ENCODE measurements around the gene ALX3.
A peak's percentile ranks its signal among the peaks of the same experiment; 100 is the strongest.
"Not testable (repeated sequence)": the region's sequence is repeated elsewhere in the genome, so short reads cannot be mapped to it uniquely, and the experiment has no call there.

Gene ALX3

DNA sequence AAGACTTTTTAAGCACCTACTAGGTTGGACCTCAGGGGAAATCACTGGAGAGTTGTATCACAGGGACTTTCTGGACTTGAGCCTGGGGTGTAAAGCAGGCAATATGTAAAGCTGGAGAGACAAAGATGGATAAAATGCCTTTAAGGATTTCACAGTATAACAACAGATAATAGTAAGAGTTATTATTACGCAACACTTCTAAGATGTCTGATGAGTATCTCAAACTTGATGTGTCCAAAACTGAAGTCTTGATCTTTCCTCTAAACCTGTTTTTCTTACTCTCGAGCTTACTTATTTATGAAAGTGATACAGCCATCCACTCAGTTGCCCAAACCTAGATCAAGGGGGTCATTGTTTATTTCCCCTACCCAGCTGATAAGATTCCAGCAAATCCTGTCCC is 38.1 kb downstream of the ALX3 start:
- no peak overlapping the region for H3K27ac ChIP-seq (ENCODE audit: low read depth, low read length)
- peaks cover 15 to 19% of the 10 kb centered on the region in 2 donors for H3K4me1 ChIP-seq (ENCODE audit: control insufficient read depth in 1 of 2, insufficient read depth in 2 of 2, low read length in 2 of 2)
- no peak overlapping the region for H3K4me3 ChIP-seq (ENCODE audit: low read depth in 1 of 2, low read length in 2 of 2)
- H3K9me3 ChIP-seq (ENCODE audit: control insufficient read depth in 1 of 2, low read length in 2 of 2): no peaks in the 10 kb centered on the region
- no peak overlapping the region for H3K9ac ChIP-seq (ENCODE audit: low read depth in 1 of 2, low read length in 2 of 2)
- no peaks in the 10 kb centered on the region for H3K36me3 ChIP-seq (ENCODE audit: control insufficient read depth in 1 of 2, insufficient read depth in 2 of 2, low read length in 2 of 2)
- no peaks in the 10 kb centered on the region for H3K27me3 ChIP-seq (ENCODE audit: control insufficient read depth in 1 of 2, insufficient read depth in 2 of 2, low read length in 2 of 2)

DNA sequence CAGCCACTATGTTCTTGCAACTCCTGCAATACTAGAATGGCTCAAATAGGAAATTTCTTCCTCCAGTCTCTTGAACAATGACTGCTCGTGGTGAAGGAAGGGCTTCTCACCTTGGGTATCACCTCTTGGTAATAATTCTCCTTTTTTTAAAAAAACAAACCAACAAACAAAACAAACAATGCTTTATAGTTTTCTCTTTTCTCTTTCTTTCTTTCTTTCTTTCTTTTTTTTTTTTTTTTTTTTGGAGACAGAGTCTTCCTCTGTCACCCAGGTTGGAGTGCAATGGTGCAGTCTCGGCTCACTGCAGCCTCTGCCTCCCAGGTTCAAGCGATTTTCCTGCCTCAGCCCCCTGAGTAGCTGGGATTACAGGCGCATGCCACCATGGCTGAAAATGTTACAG is 39.8 kb downstream of the ALX3 start:
- peak overlapping the region; percentile 8 to 51 for H3K9ac ChIP-seq (ENCODE audit: low read depth in 1 of 2, low read length in 2 of 2)
- H3K36me3 ChIP-seq (ENCODE audit: control insufficient read depth in 1 of 2, insufficient read depth in 2 of 2, low read length in 2 of 2); H3K9me3 ChIP-seq (ENCODE audit: control insufficient read depth in 1 of 2, low read length in 2 of 2); H3K27me3 ChIP-seq (ENCODE audit: control insufficient read depth in 1 of 2, insufficient read depth in 2 of 2, low read length in 2 of 2); H3K27ac ChIP-seq (ENCODE audit: low read depth, low read length): not testable (repeated sequence)
- H3K4me1 ChIP-seq (ENCODE audit: control insufficient read depth in 1 of 2, insufficient read depth in 2 of 2, low read length in 2 of 2): peaks cover 11 to 12% of the 10 kb centered on the region in 2 donors
- H3K4me3 ChIP-seq (ENCODE audit: low read depth in 1 of 2, low read length in 2 of 2): peak overlapping the region; percentile 29 to 60

- Histone ChIP-seq H3K27ac (ENCODE audit: low read depth, low read length) (no peak overlapping the region), H3K4me3 (ENCODE audit: low read depth in 1 of 2, low read length in 2 of 2) (no peak overlapping the region), H3K9ac (ENCODE audit: low read depth in 1 of 2, low read length in 2 of 2) (no peak overlapping the region), H3K27me3 (ENCODE audit: control insufficient read depth in 1 of 2, insufficient read depth in 2 of 2, low read length in 2 of 2) (no peaks in the 10 kb centered on the region), H3K36me3 (ENCODE audit: control insufficient read depth in 1 of 2, insufficient read depth in 2 of 2, low read length in 2 of 2) (peaks cover 29 to 47% of the 10 kb centered on the region in 2 donors), H3K9me3 (ENCODE audit: control insufficient read depth in 1 of 2, low read length in 2 of 2) (no peaks in the 10 kb centered on the region), H3K4me1 (ENCODE audit: control insufficient read depth in 1 of 2, insufficient read depth in 2 of 2, low read length in 2 of 2) (no peaks in the 10 kb centered on the region)
These were observed 45.9 kb downstream of the ALX3 start for GRCh38 chr1:110024613-110025012.

DNA sequence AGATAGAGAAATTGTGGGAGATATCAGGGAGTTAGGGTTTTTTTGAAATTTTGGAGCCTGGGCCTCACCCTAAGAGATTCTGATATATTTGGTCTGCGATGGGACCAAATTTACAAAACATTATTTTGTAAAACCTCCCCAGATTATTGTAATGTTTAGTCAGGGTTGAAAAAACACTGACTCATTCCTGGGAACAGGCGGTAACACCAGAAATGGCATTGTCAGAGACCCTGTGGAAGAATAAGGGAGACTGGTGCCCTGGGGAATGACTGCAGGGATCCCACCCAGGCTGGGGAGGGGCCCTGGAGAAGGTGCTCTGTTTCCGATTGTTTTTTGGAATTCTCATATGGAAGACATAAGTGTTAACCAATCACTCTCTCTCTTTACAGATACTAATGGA is 49.2 kb downstream of the ALX3 start:
- Histone ChIP-seq H3K36me3 (ENCODE audit: control insufficient read depth in 1 of 2, insufficient read depth in 2 of 2, low read length in 2 of 2) (peaks cover 60 to 80% of the 10 kb centered on the region in 2 donors), H3K4me3 (ENCODE audit: low read depth in 1 of 2, low read length in 2 of 2) (no peak overlapping the region), H3K4me1 (ENCODE audit: control insufficient read depth in 1 of 2, insufficient read depth in 2 of 2, low read length in 2 of 2) (no peaks in the 10 kb centered on the region), H3K27ac (ENCODE audit: low read depth, low read length) (no peak overlapping the region), H3K27me3 (ENCODE audit: control insufficient read depth in 1 of 2, insufficient read depth in 2 of 2, low read length in 2 of 2) (no peaks in the 10 kb centered on the region), H3K9me3 (ENCODE audit: control insufficient read depth in 1 of 2, low read length in 2 of 2) (no peaks in the 10 kb centered on the region), H3K9ac (ENCODE audit: low read depth in 1 of 2, low read length in 2 of 2) (no peak overlapping the region)

- H3K36me3 ChIP-seq (ENCODE audit: control insufficient read depth in 1 of 2, insufficient read depth in 2 of 2, low read length in 2 of 2): peaks cover 73 to 90% of the 10 kb centered on the region in 2 donors
- H3K4me3 ChIP-seq (ENCODE audit: low read depth in 1 of 2, low read length in 2 of 2): no peak overlapping the region
- H3K27ac ChIP-seq (ENCODE audit: low read depth, low read length): no peak overlapping the region
- no peak overlapping the region for H3K9ac ChIP-seq (ENCODE audit: low read depth in 1 of 2, low read length in 2 of 2)
- no peaks in the 10 kb centered on the region for H3K4me1 ChIP-seq (ENCODE audit: control insufficient read depth in 1 of 2, insufficient read depth in 2 of 2, low read length in 2 of 2)
- H3K27me3 ChIP-seq (ENCODE audit: control insufficient read depth in 1 of 2, insufficient read depth in 2 of 2, low read length in 2 of 2): no peaks in the 10 kb centered on the region
- no peaks in the 10 kb centered on the region for H3K9me3 ChIP-seq (ENCODE audit: control insufficient read depth in 1 of 2, low read length in 2 of 2)
These were observed 50.7 kb downstream of the ALX3 start for GRCh38 chr1:110019770-110020169.

DNA sequence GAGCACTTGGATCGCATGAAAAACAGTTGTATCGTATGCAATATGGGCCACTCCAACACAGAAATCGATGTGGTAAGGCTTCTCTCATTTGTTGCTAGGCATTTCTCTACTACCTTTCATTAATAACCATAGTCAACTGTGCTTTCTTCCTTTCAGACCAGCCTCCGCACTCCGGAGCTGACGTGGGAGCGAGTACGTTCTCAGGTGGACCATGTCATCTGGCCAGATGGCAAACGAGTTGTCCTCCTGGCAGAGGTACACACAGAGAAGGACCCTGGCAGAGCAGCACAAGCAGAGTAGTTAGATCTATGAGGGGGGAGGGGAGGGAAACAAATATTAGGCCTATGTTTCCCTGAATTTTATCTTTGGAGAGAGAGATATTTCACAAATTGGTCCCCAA is 52.1 kb downstream of the ALX3 start:
- H3K27ac ChIP-seq (ENCODE audit: low read depth, low read length): no peak overlapping the region
- no peaks in the 10 kb centered on the region for H3K27me3 ChIP-seq (ENCODE audit: control insufficient read depth in 1 of 2, insufficient read depth in 2 of 2, low read length in 2 of 2)
- no peaks in the 10 kb centered on the region for H3K9me3 ChIP-seq (ENCODE audit: control insufficient read depth in 1 of 2, low read length in 2 of 2)
- no peak overlapping the region for H3K4me3 ChIP-seq (ENCODE audit: low read depth in 1 of 2, low read length in 2 of 2)
- no peak overlapping the region for H3K9ac ChIP-seq (ENCODE audit: low read depth in 1 of 2, low read length in 2 of 2)
- H3K36me3 ChIP-seq (ENCODE audit: control insufficient read depth in 1 of 2, insufficient read depth in 2 of 2, low read length in 2 of 2): peaks cover 75 to 91% of the 10 kb centered on the region in 2 donors
- H3K4me1 ChIP-seq (ENCODE audit: control insufficient read depth in 1 of 2, insufficient read depth in 2 of 2, low read length in 2 of 2): no peaks in the 10 kb centered on the region

DNA sequence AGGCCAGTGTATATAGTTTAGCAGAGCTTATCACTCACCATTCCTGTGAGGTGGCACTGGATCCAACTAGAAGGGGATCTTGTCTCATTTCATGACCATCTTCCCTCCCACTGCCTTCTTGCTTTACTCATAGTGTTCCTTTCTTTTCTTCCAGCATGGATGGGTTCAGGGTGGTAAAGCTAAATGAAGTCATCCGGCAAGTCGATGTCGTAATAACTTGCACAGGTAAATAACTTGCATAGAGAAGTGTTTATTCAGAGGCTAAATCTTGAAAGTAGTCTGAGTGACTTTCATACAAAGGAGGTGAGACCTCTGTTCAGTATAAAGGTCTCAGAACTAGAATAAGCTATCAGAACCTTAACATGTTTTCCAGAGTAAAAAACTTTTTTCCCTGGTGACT is 52.7 kb downstream of the ALX3 start:
- no peak overlapping the region for H3K27ac ChIP-seq (ENCODE audit: low read depth, low read length)
- no peak overlapping the region for H3K4me3 ChIP-seq (ENCODE audit: low read depth in 1 of 2, low read length in 2 of 2)
- no peak overlapping the region for H3K9ac ChIP-seq (ENCODE audit: low read depth in 1 of 2, low read length in 2 of 2)
- H3K36me3 ChIP-seq (ENCODE audit: control insufficient read depth in 1 of 2, insufficient read depth in 2 of 2, low read length in 2 of 2): peaks cover 75 to 91% of the 10 kb centered on the region in 2 donors
- no peaks in the 10 kb centered on the region for H3K4me1 ChIP-seq (ENCODE audit: control insufficient read depth in 1 of 2, insufficient read depth in 2 of 2, low read length in 2 of 2)
- no peaks in the 10 kb centered on the region for H3K9me3 ChIP-seq (ENCODE audit: control insufficient read depth in 1 of 2, low read length in 2 of 2)
- no peaks in the 10 kb centered on the region for H3K27me3 ChIP-seq (ENCODE audit: control insufficient read depth in 1 of 2, insufficient read depth in 2 of 2, low read length in 2 of 2)

DNA sequence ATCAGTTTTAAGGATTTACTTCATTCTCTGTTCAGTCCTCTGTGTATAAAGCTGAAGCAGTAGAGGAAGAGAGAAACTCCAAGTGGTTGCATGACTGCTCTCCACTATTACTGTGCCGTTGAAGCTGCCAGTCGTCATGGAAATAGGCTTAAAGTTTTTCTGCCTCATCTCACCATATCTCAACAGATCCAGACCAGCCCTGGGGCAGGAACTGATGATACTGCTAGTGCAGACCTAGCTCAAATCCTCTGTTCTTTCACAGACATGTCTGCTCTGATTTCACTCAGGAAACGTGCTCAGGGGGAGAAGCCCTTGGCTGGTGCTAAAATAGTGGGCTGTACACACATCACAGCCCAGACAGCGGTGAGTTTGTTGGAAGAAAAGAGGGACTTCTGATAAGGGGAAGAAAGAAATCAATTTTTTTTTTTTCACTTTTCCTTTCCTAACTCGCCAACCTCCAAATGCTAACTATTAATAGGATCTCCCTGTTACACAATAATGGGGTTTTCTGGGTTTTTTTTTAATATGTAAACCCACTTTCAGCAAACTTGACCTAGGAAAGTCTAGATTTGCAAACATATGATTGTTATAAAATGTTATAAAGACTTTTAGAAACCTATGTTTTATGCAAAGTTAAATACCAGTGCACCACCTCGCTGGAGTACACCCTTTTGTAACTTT is 58.2 kb downstream of the ALX3 start:
- no peak overlapping the region for H3K9ac ChIP-seq (ENCODE audit: low read depth in 1 of 2, low read length in 2 of 2)

DNA sequence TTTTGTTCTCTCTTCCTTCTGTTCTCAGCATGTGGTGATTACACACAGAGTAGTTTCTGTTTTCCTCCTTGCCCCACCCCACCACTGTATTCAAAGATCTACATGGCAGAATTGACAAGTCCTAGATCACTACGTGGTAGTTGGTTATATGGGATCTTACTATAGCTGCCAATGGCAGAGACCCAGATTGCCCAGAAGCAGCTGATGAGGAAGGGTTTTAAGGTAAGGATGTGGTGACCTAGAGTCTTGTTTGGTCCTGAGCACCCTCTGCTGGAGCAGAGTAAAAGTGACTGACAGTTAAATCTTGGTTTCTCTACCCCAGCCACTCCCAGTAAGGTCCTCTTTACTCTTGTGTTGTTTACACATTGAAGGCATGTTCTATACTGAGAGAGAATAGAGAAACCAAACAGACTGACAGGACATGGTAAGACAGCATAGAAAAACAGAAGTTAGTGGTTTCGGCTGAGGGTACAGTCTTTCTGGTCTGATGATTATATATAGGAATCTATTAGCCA is 58.9 kb downstream of the ALX3 start:
- no peaks in the 10 kb centered on the region for H3K9me3 ChIP-seq (ENCODE audit: control insufficient read depth in 1 of 2, low read length in 2 of 2)
- H3K4me3 ChIP-seq (ENCODE audit: low read depth in 1 of 2, low read length in 2 of 2): no peak overlapping the region
- no peaks in the 10 kb centered on the region for H3K27me3 ChIP-seq (ENCODE audit: control insufficient read depth in 1 of 2, insufficient read depth in 2 of 2, low read length in 2 of 2)
- H3K36me3 ChIP-seq (ENCODE audit: control insufficient read depth in 1 of 2, insufficient read depth in 2 of 2, low read length in 2 of 2): peaks cover 64 to 70% of the 10 kb centered on the region in 2 donors
- no peaks in the 10 kb centered on the region for H3K4me1 ChIP-seq (ENCODE audit: control insufficient read depth in 1 of 2, insufficient read depth in 2 of 2, low read length in 2 of 2)
- no peak overlapping the region for H3K9ac ChIP-seq (ENCODE audit: low read depth in 1 of 2, low read length in 2 of 2)
- H3K27ac ChIP-seq (ENCODE audit: low read depth, low read length): no peak overlapping the region

More for the DNA sequence above, 58.2 kb downstream of the ALX3 start:
- Histone ChIP-seq H3K4me1 (ENCODE audit: control insufficient read depth in 1 of 2, insufficient read depth in 2 of 2, low read length in 2 of 2) (no peaks in the 10 kb centered on the region), H3K27ac (ENCODE audit: low read depth, low read length) (no peak overlapping the region), H3K36me3 (ENCODE audit: control insufficient read depth in 1 of 2, insufficient read depth in 2 of 2, low read length in 2 of 2) (peaks cover 70 to 77% of the 10 kb centered on the region in 2 donors), H3K27me3 (ENCODE audit: control insufficient read depth in 1 of 2, insufficient read depth in 2 of 2, low read length in 2 of 2) (no peaks in the 10 kb centered on the region), H3K9me3 (ENCODE audit: control insufficient read depth in 1 of 2, low read length in 2 of 2) (no peaks in the 10 kb centered on the region), H3K4me3 (ENCODE audit: low read depth in 1 of 2, low read length in 2 of 2) (no peak overlapping the region)
